ENCODE data around the gene RAD51B.
"Not testable (repeated sequence)": the region's sequence is repeated elsewhere in the genome, so short reads cannot be mapped to it uniquely, and the experiment has no call there.

RAD51B gene

DNA sequence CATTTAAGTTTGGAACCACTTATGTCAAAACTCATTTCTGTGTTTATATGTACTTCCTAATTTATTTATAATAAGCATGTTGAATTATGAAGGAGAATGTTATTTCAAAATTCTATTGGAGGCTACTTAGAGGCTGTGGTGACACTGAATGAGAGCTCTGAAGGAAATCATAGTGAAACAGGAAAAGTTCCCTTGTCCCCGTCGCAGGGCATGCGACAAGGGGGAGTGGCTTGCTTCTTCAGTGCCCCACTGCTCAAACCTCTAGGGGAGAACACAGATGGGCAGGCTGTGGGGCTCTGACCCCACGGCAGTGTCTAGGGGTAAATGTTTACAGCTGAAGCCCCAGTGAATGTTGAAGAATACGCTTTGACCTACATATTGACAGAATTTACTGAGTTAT lies 261.9 kb downstream of the RAD51B start:
- Mint-ChIP-seq H3K27me3 (ENCODE audit: low read depth) (no peaks in the 10 kb centered on the region), H3K4me1 (ENCODE audit: low read depth) (no peaks in the 10 kb centered on the region), H3K9me3 (no peaks in the 10 kb centered on the region), H3K27ac (no peak overlapping the region), H3K36me3 (ENCODE audit: low read depth) (no peaks in the 10 kb centered on the region), H3K4me3 (no peak overlapping the region)

DNA sequence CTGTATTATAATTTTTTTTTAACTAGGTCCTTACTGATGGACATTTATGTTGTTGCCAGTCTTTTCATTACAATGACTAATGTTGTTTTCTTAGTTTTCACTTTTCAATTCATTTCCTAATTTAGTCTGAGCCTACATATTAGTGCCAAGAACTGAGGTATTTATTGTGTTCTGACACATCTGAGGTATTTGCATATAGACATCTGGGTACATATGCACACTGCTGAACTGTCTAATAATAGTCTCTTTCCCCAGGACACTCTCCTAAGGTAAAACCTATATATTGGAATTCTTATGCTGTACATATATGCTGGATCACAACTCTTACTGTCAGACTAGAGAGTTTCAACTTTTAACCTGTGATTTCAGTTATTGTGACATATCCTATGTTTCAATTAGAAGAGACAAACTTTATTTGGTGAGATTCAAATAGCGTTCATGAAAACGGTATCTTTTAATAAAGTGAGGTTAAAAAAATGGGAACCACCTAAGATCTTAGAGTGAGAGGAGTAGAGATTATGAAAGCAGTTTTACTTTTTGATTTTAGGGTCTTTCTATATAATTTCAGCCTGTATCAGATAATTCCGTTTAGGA lies 263.2 kb downstream of the RAD51B start:
- H3K4me3 Mint-ChIP-seq, result no peak overlapping the region
- no peak overlapping the region for H3K27ac Mint-ChIP-seq
- H3K4me1 Mint-ChIP-seq (ENCODE audit: low read depth), result no peaks in the 10 kb centered on the region
- H3K9me3 Mint-ChIP-seq, result no peaks in the 10 kb centered on the region
- no peaks in the 10 kb centered on the region for H3K27me3 Mint-ChIP-seq (ENCODE audit: low read depth)
- no peaks in the 10 kb centered on the region for H3K36me3 Mint-ChIP-seq (ENCODE audit: low read depth)

DNA sequence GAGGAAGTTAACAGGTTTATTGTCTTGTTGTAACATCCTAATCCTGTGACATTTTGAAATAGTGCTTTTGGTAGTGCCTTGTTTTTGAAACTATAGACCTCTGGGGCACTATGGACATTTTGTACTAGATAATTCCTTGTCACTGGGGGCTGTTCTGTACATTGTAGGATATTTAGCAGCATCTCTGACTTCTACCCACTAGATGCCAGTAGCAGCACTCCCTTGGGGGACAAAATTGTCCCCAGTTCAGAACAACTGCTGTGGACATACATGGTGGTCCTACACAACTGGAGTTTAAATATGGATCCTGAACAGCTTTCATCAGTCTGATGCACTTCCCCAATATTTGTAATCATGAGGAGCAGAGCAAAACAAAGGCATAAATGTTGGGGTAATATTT lies 264.7 kb downstream of the RAD51B start:
- Mint-ChIP-seq H3K4me1 (ENCODE audit: low read depth) (peaks cover 4% of the 10 kb centered on the region), H3K27ac (no peak overlapping the region), H3K9me3 (no peaks in the 10 kb centered on the region), H3K27me3 (ENCODE audit: low read depth) (no peaks in the 10 kb centered on the region), H3K36me3 (ENCODE audit: low read depth) (no peaks in the 10 kb centered on the region), H3K4me3 (no peak overlapping the region)

DNA sequence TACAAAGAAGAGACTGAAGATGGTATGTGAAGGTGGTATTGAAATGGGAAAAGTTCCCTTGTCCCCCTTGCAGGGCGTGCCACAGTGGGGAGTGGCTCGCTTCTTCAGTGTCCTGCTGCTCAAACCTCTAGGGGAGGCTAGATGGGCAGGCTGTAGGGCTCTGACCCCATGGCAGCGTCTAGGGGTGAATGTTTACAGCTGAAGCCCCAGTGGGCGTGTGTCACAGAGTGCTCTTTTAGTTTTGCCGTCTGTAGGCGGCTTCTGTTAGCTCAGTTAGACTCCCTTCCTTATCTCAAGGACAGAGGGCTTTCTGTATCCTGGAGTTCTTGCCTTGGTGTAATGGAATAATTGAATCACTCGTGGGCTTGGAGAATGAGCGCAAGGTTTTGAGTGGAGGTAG lies 266.2 kb downstream of the RAD51B start:
- H3K36me3 Mint-ChIP-seq (ENCODE audit: low read depth), result no peaks in the 10 kb centered on the region
- H3K27ac Mint-ChIP-seq, result no peak overlapping the region
- peaks cover 4% of the 10 kb centered on the region for H3K4me1 Mint-ChIP-seq (ENCODE audit: low read depth)
- H3K27me3 Mint-ChIP-seq (ENCODE audit: low read depth), result no peaks in the 10 kb centered on the region
- no peak overlapping the region for H3K4me3 Mint-ChIP-seq
- no peaks in the 10 kb centered on the region for H3K9me3 Mint-ChIP-seq

DNA sequence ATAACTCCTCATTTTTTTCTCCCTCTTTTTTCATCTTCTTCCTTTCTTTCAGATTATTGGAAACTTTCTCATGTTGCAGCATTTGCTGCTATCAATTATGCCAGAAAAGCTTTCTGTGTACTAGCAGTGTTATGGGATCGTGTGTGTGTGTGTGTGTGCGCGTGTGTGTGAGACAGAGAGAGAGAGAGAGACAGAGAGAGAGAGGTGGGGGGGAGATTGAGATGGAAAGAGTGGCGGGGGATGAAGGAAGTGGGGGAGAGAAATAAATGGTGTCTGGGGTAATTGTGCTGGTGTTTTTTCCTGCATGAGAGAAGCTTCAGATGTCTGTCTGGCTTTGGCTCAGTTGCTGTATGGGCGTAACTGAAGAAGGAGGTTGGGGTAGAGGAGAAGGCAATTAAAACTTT lies 268.9 kb downstream of the RAD51B start:
- Mint-ChIP-seq H3K9me3 (no peaks in the 10 kb centered on the region), H3K27ac (peak overlapping the region; percentile 19), H3K27me3 (ENCODE audit: low read depth) (no peaks in the 10 kb centered on the region), H3K4me1 (ENCODE audit: low read depth) (peaks cover 4% of the 10 kb centered on the region), H3K4me3 (no peak overlapping the region), H3K36me3 (ENCODE audit: low read depth) (no peaks in the 10 kb centered on the region)

DNA sequence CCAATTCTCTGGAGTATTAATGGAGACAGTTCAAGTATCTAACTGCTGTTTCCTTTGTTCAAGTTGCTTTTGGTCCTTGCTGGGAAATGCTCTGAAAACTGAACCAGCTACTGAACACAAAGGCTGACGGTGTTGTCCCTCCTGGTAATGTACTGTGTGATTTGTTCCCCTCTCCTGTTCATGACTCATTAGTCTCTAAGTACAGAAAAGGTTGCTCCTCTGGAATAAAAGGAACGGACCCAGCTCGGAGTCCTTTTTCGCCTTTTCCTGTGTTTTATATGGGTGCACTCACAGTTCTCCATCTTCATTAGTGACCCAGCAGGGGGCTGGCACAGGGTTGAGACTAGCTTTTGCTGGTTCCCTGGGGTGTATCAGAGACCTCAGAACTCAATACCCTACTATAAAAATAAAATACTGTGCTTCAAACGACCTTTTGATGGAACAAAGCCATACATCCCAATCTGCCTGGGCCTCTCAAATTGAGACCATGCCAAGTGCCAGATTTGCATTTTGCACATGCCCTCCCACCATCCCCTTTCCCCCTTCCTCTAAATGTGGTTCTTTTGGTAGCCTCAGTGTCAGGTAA lies 269.7 kb downstream of the RAD51B start:
- H3K27me3 Mint-ChIP-seq (ENCODE audit: low read depth), result no peaks in the 10 kb centered on the region
- no peak overlapping the region for H3K4me3 Mint-ChIP-seq
- H3K9me3 Mint-ChIP-seq, result peaks cover 5% of the 10 kb centered on the region
- H3K36me3 Mint-ChIP-seq (ENCODE audit: low read depth), result peaks cover 2% of the 10 kb centered on the region
- no peak overlapping the region for H3K27ac Mint-ChIP-seq
- peaks cover 4% of the 10 kb centered on the region for H3K4me1 Mint-ChIP-seq (ENCODE audit: low read depth)

DNA sequence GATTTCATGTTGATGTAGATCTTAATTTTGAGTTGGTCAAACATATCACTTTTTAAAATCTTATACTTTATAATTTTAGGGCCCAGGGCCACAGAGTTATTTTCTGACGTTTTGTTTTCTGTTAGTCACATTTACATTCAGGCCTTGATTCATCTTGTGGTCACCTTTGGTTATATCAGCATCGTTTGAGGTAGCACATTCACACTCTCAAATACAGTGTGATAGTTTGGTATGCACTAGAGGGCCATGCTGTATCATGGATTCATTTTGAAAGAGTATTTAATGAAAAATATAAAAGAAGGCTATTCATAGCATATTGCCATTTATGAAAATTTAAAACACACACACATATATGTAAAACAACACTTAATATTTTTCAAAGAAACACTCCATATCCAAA lies 274.6 kb downstream of the RAD51B start:
- Mint-ChIP-seq H3K27me3 (ENCODE audit: low read depth) (no peaks in the 10 kb centered on the region), H3K27ac (no peak overlapping the region)

DNA sequence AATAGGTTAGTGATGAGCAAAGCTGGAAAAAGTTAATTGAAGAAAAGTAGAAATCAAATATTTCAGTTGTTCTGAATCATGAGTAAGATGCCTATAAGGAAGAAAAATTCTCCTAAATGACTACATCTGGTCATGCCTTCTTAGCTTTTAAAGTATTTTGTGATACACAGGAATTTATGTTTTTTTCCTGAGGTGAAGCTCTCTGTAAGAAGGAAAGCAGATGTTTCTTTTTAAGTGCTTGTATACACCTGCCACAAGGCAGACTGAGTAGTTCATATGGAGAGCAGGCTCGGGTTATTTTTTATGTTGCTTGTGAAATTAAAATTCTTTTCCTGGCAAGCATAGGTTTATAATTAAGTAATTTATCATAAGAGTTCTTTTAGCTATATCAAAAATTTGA lies 275.2 kb downstream of the RAD51B start:
- no peak overlapping the region for H3K27ac Mint-ChIP-seq
- H3K27me3 Mint-ChIP-seq (ENCODE audit: low read depth), result no peaks in the 10 kb centered on the region
- no peaks in the 10 kb centered on the region for H3K4me1 Mint-ChIP-seq (ENCODE audit: low read depth)
- peaks cover 22% of the 10 kb centered on the region for H3K9me3 Mint-ChIP-seq
- H3K36me3 Mint-ChIP-seq (ENCODE audit: low read depth), result peaks cover 5% of the 10 kb centered on the region
- H3K4me3 Mint-ChIP-seq, result no peak overlapping the region

More for the DNA sequence above, 274.6 kb downstream of the RAD51B start:
- H3K9me3 Mint-ChIP-seq, result peaks cover 16% of the 10 kb centered on the region
- H3K36me3 Mint-ChIP-seq (ENCODE audit: low read depth), result peaks cover 2% of the 10 kb centered on the region
- no peak overlapping the region for H3K4me3 Mint-ChIP-seq
- H3K4me1 Mint-ChIP-seq (ENCODE audit: low read depth), result no peaks in the 10 kb centered on the region

DNA sequence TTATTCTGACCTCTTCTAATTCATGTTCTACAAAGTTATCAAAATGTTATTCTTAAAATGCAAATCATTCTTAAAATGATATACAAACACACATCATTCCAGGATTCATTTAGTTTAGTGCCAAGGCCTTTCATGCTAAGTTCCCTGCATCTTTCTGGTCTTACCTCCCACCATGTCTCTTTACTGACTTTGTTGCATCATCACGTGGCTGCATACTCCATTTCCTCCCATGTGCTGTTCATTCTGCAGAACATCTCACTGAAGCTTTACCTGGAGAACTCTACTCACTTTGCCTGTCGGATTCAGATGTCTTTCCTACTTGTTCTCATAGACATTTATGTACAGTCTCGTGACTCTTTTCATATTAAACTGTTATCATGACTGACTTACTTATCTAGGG lies 278.1 kb downstream of the RAD51B start:
- Mint-ChIP-seq H3K27me3 (ENCODE audit: low read depth) (no peaks in the 10 kb centered on the region), H3K9me3 (peaks cover 49% of the 10 kb centered on the region), H3K36me3 (ENCODE audit: low read depth) (peaks cover 13% of the 10 kb centered on the region), H3K4me3 (no peak overlapping the region), H3K4me1 (ENCODE audit: low read depth) (no peaks in the 10 kb centered on the region), H3K27ac (no peak overlapping the region)

DNA sequence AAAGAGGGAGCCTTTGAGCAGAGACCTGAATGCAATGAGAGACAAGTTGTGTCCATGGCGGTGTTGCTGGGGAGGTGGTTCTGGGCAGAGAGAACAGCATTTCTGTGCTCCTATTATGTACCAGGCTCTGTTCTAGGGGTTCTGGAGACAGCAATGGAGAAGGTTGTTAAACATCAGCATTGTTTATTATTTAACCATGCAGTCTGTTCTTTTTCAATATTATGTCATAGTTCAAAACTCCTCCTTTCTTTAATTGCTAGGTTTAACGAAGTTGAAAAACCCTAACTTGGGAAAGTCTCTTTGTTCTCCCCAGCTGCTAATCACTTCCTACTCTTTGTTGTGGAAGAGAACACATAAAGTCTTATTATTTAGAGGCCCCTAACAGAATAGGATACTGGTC lies 279.3 kb downstream of the RAD51B start:
- Mint-ChIP-seq H3K9me3 (peaks cover 54% of the 10 kb centered on the region), H3K4me3 (no peak overlapping the region), H3K27me3 (ENCODE audit: low read depth) (no peaks in the 10 kb centered on the region), H3K27ac (no peak overlapping the region), H3K36me3 (ENCODE audit: low read depth) (peaks cover 13% of the 10 kb centered on the region), H3K4me1 (ENCODE audit: low read depth) (no peaks in the 10 kb centered on the region)

DNA sequence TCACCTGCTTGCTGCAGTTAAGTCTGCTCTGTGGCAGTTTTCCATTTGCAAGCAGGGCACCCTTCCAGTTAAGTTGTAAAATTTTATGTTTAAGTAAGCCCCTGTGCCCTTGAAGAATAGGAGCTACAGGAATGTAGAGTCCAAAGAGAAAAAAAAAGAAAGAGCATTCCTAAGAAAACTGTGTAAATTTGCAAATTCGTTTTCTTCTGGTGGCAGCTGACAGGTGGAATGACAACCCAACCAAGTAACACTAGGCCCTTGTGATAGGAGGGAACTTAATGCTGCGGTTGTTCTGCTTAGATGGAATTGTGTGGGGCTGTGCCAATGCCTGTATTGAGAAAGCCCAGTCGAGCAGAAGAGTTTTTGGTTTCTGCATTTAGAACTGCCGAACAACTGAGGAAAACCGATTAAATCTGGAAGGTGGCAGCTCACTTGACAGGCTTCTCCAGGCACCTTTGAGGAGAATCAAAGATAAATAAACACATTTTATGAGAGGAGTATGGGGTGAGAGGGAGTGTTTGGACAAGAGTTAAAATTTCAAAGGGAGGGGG lies 280.0 kb downstream of the RAD51B start:
- Mint-ChIP-seq H3K9me3 (peaks cover 53% of the 10 kb centered on the region), H3K27ac (no peak overlapping the region), H3K4me1 (ENCODE audit: low read depth) (no peaks in the 10 kb centered on the region), H3K36me3 (ENCODE audit: low read depth) (peaks cover 13% of the 10 kb centered on the region), H3K4me3 (no peak overlapping the region), H3K27me3 (ENCODE audit: low read depth) (no peaks in the 10 kb centered on the region)

DNA sequence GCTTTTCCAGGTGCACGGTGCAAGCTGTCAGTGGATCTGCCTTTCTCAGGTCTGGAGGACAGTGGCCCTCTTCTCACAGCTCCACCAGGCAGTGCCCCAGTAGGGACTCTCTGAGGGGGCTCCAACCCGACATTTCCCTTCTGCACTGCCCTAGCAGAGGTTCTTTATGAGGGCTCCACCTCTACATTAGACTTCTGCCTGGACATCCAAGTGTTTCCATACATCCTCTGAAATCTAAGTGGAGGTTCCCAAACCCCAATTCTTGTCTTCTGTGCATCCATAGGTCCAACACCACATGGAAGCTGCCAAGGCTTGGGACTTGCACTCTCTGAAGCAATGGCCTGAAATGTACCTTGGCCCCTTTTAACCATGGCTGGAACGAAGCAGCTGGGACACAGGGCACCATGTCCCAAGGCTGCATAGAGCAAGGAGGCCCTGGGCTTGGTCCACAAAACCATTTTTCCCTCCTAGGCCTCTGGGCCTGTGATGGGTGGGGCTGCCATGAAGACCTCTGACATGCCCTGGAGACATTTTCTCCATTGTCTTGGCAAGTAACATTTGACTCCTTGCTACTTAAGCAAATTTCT lies 282.2 kb downstream of the RAD51B start:
- H3K36me3 Mint-ChIP-seq (ENCODE audit: low read depth), result peaks cover 13% of the 10 kb centered on the region
- H3K27ac Mint-ChIP-seq; H3K4me3 Mint-ChIP-seq; H3K4me1 Mint-ChIP-seq (ENCODE audit: low read depth); H3K27me3 Mint-ChIP-seq (ENCODE audit: low read depth): not testable (repeated sequence)
- peaks cover 53% of the 10 kb centered on the region for H3K9me3 Mint-ChIP-seq

DNA sequence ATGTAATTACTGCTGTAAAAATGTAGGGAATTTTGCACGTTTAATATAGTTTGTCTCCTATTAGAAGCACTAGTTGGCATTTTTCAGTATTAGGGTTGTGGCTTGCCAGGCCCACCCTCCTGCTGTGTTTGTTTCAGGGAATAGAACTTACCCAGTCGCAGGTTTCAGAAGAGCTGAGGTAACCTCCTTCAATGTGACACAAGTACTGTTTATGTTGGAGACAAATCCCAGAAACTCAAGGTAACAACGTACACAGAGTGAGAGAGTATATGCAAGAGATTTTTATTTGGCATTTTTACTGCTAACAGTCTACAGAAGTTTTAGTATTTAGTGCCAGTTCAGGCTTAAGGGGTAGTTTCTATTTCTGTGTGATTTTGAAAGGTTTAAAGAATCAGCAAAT lies 284.3 kb downstream of the RAD51B start:
- no peaks in the 10 kb centered on the region for H3K4me1 Mint-ChIP-seq (ENCODE audit: low read depth)
- no peaks in the 10 kb centered on the region for H3K27me3 Mint-ChIP-seq (ENCODE audit: low read depth)
- no peak overlapping the region for H3K27ac Mint-ChIP-seq
- H3K36me3 Mint-ChIP-seq (ENCODE audit: low read depth), result peaks cover 13% of the 10 kb centered on the region
- H3K4me3 Mint-ChIP-seq, result no peak overlapping the region
- peaks cover 41% of the 10 kb centered on the region for H3K9me3 Mint-ChIP-seq

DNA sequence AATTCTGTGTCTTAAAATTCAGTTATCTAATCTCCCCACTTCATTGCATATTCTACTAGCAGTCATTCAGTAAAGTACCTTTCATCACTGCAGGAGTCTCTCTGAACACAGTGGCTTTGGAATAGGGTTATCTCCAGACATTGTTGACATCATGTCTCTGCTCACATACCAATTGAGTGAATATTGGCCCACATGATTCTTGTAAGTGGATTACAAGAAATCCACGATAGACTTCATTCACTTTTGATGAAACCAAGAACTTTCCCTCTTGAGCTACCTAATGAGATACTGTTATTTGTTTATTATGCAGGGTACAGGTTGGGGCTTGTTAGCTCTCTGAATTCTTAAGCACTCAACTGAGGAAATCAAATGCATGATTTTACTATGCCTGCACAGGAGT lies 284.9 kb downstream of the RAD51B start:
- Mint-ChIP-seq H3K4me3 (no peak overlapping the region), H3K9me3 (peaks cover 38% of the 10 kb centered on the region), H3K4me1 (ENCODE audit: low read depth) (peaks cover 4% of the 10 kb centered on the region), H3K27me3 (ENCODE audit: low read depth) (no peaks in the 10 kb centered on the region), H3K36me3 (ENCODE audit: low read depth) (peaks cover 12% of the 10 kb centered on the region), H3K27ac (no peak overlapping the region)

DNA sequence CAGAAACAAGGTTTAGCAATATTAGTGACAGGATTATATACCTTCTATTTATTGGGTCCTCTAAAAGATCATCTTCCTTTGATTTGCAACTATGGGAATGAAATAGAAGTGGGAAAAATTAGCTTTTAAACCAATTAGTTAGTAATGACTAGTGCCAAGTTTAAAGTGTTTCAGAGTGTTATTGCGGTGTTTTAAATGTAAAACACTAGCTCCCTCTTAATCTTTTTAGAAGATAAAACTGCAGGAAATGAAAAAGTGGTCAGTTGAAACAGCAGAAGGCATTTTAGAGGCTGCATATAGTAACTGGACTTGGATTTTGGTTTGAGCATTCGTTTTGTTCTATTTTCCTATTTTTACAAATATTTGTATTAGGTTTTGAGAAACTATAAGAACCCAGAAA lies 286.2 kb downstream of the RAD51B start:
- H3K27me3 Mint-ChIP-seq (ENCODE audit: low read depth), result no peaks in the 10 kb centered on the region
- peaks cover 27% of the 10 kb centered on the region for H3K9me3 Mint-ChIP-seq
- H3K27ac Mint-ChIP-seq, result no peak overlapping the region
- peaks cover 4% of the 10 kb centered on the region for H3K4me1 Mint-ChIP-seq (ENCODE audit: low read depth)
- H3K36me3 Mint-ChIP-seq (ENCODE audit: low read depth), result peaks cover 8% of the 10 kb centered on the region
- no peak overlapping the region for H3K4me3 Mint-ChIP-seq

All from T-helper 1 cell treated with Interleukin-12 subunit alpha and Interleukin-12 subunit beta and Interleukin-4 antibody, amounts not matched to agents 30 μg/mL and 1 μg/mL, for 36 hours (primary cell).